K562 (cell line): Measurements from ENCODE around the gene IGSF23. TPM values are rescaled to one million over a fixed set of nuclear protein-coding genes. Genes with fewer than 3 reads are reported as not detected.

Source experiments
- FOXM1 ChIP-seq, 2 experiments: fragments of 450-650 bp in 1 of 2; sonication (generic) in 1 of 2; formaldehyde crosslinking in 1 of 2; IDR thresholded peaks; 2 replicates each; pipeline versions ENCODE4 v1.6.1 to v1.9.0; 2017 to 2022; ENCODE audit warnings: low read depth in 2 of 2, mild to moderate bottlenecking in 2 of 2, missing genetic modification reagents in 1 of 2, moderate library complexity in 1 of 2
- FUS ChIP-seq: fragments of 200-400 bp; formaldehyde crosslinking; optimal IDR thresholded peaks from 2 replicates; pipeline ENCODE3; 2017; ENCODE audit warnings: low read depth, low read length
- KDM5B ChIP-seq: fragments of 200-600 bp; sonication (generic); IDR thresholded peaks from 2 replicates; pipeline ENCODE4 v1.6.1; 2012; ENCODE audit warnings: low read depth, mild to moderate bottlenecking, moderate library complexity, low read length, control low read depth, inconsistent platforms; ENCODE audit not compliant: insufficient replicate concordance
- KLF10 ChIP-seq: fragments of 250-450 bp; sonication (Bioruptor Pico); IDR thresholded peaks from 2 replicates; pipeline ENCODE4 v1.6.1; 2021; ENCODE audit warnings: matching md5 sums
- TAF15 ChIP-seq: fragments of 200-400 bp; formaldehyde crosslinking; IDR thresholded peaks from 2 replicates; pipeline ENCODE4 v1.6.1; 2017; ENCODE audit warnings: mild to moderate bottlenecking, low read depth, low read length, moderate library complexity
- TAF7 ChIP-seq: fragments of 450-650 bp; IDR thresholded peaks from 2 replicates; pipeline ENCODE4 v1.6.1; 2016; ENCODE audit warnings: missing genetic modification characterization, missing compliant biosample characterization
- TEAD4 ChIP-seq, 2 experiments: sonication (generic) in 1 of 2; formaldehyde crosslinking in 1 of 2; IDR thresholded peaks; 2 replicates each; pipeline versions ENCODE4 v1.6.1 to v1.8.0; 2012 to 2022; ENCODE audit warnings: borderline replicate concordance in 1 of 2, inconsistent platforms in 1 of 2, low read length in 1 of 2, mild to moderate bottlenecking in 1 of 2, missing genetic modification reagents in 1 of 2
- ZNF561 ChIP-seq: fragments of 450-650 bp; formaldehyde crosslinking; conservative IDR thresholded peaks from 2 replicates; pipeline ENCODE4 v1.4.0; 2020; ENCODE audit warnings: mild to moderate bottlenecking, moderate library complexity
- polyA plus RNA-seq, 8 experiments: library from polyadenylated mRNA; depleted of rRNA in 4 of 8; stranded (reverse) in 5 of 8; unstranded in 3 of 8; fragments of >200 nt; fragmentation: Nextera tagmentation in 2 of 8; fragmentation: Illumina TruSeq in 1 of 8; extraction: Ambion mirVana in 2 of 8; extraction: Trizol in 1 of 8; gene quantifications; 2 replicates each; pipeline versions ENCODE4 v1.2.1 to v1.2.3, GENCODE V29; 2011 to 2014; ENCODE audit warnings: inconsistent platforms in 1 of 8, missing spikeins in 1 of 8
- total RNA-seq, 7 experiments: library from RNA; depleted of rRNA in 6 of 7; stranded (reverse); fragments of >200 nt in 6 of 7; fragmentation: Illumina TruSeq in 2 of 7; extraction: Trizol in 2 of 7; gene quantifications; 2 replicates each; pipeline versions ENCODE4 v1.2.1 to v1.2.3, GENCODE V29; 2011 to 2021; ENCODE audit warnings: low replicate concordance in 1 of 7
- TF ChIP-seq, protein P1 (sequence below): fragments of 250-450 bp; sonication (Bioruptor Pico); IDR thresholded peaks from 2 replicates; pipeline ENCODE4 v1.4.0; 2020
- TF ChIP-seq, protein P2 (sequence below): fragments of 450-650 bp; formaldehyde crosslinking; IDR thresholded peaks from 2 replicates; pipeline ENCODE4 v1.4.0; 2020; ENCODE audit warnings: mild to moderate bottlenecking, moderate library complexity
- TF ChIP-seq, protein P3 (sequence below), 3 experiments: fragments of 200-800 bp in 1 of 3; fragments of 250-450 bp in 1 of 3; fragments of 450-650 bp in 1 of 3; sonication (Bioruptor Pico) in 1 of 3; sonication (Bioruptor generic) in 1 of 3; formaldehyde crosslinking in 1 of 3; IDR thresholded peaks; 2 replicates each; pipeline versions ENCODE4 v1.6.1 to v1.8.0; 2016 to 2022; ENCODE audit warnings: mild to moderate bottlenecking in 2 of 3, missing genetic modification characterization in 2 of 3, missing compliant biosample characterization in 1 of 3, moderate library complexity in 1 of 3
- TF ChIP-seq, protein P4 (sequence below), 2 experiments: fragments of 250-450 bp in 1 of 2; fragments of 450-650 bp in 1 of 2; sonication (Bioruptor Pico) in 1 of 2; IDR thresholded peaks; 2 replicates each; pipeline versions ENCODE4 v1.6.1 to v1.8.0; 2016 to 2021; ENCODE audit warnings: mild to moderate bottlenecking in 2 of 2, moderate library complexity in 2 of 2, missing compliant biosample characterization in 1 of 2, missing genetic modification characterization in 1 of 2

IGSF23 gene
- total and polyA plus RNA-seq, 9 of the 15 experiments (the other 6 are each of a cell fraction or from before 2014, with no cell fraction given), result not detected

DNA sequence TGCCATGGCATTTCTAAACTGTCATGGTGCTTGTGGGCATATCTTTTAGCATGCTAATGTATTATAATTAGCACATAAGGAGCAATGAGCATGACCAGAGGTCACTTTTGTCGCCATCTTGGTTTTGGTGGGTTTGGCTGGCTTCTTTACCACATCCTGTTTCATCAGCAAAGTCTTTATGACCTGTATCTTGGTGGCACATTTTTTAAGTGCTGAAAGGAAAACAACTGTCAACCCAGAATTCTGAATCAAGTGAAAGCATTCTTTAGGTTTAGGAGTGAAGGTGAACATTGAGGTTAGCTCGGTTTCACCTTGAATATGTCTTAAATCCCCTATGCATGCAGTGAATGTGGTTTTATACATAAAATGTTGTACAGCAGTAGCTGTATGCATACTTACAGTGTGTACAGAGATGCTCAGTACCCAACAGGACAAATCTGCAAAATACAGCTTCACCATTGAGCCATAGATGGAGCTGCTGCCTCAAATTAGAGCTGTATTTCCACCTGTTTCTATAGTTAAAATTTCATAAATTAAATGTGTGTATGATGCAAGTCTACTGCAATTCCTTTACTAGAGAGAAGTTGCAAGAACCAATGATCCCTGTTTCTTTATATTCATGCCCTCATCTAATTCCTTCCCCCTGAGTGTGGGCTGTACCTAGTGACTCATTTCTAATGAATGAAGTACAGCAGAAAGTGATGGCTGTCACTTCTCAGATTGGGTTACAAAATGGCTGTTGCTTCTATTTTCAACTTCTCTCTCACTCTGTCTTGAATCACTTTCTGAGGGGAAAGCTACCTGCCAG is 25.2 kb upstream of the IGSF23 start (continued):
- TF ChIP-seq FOXM1 (IDR thresholded peaks at IDR 0.05; ENCODE audit: low read depth), result 0 out of 2 replicates have a peak, but pooled peaks have one; percentile 10
- no peak for TF ChIP-seq FOXM1 (CRISPR knock-in tag; IDR thresholded peaks at IDR 0.05; ENCODE audit: low read depth)
- peak; percentile 32 for TF ChIP-seq KDM5B
- TF ChIP-seq ZNF561 (CRISPR knock-in tag), result peak; percentile 53; the same call in 1 of the 2 replicates
- TF ChIP-seq, protein P1, sequence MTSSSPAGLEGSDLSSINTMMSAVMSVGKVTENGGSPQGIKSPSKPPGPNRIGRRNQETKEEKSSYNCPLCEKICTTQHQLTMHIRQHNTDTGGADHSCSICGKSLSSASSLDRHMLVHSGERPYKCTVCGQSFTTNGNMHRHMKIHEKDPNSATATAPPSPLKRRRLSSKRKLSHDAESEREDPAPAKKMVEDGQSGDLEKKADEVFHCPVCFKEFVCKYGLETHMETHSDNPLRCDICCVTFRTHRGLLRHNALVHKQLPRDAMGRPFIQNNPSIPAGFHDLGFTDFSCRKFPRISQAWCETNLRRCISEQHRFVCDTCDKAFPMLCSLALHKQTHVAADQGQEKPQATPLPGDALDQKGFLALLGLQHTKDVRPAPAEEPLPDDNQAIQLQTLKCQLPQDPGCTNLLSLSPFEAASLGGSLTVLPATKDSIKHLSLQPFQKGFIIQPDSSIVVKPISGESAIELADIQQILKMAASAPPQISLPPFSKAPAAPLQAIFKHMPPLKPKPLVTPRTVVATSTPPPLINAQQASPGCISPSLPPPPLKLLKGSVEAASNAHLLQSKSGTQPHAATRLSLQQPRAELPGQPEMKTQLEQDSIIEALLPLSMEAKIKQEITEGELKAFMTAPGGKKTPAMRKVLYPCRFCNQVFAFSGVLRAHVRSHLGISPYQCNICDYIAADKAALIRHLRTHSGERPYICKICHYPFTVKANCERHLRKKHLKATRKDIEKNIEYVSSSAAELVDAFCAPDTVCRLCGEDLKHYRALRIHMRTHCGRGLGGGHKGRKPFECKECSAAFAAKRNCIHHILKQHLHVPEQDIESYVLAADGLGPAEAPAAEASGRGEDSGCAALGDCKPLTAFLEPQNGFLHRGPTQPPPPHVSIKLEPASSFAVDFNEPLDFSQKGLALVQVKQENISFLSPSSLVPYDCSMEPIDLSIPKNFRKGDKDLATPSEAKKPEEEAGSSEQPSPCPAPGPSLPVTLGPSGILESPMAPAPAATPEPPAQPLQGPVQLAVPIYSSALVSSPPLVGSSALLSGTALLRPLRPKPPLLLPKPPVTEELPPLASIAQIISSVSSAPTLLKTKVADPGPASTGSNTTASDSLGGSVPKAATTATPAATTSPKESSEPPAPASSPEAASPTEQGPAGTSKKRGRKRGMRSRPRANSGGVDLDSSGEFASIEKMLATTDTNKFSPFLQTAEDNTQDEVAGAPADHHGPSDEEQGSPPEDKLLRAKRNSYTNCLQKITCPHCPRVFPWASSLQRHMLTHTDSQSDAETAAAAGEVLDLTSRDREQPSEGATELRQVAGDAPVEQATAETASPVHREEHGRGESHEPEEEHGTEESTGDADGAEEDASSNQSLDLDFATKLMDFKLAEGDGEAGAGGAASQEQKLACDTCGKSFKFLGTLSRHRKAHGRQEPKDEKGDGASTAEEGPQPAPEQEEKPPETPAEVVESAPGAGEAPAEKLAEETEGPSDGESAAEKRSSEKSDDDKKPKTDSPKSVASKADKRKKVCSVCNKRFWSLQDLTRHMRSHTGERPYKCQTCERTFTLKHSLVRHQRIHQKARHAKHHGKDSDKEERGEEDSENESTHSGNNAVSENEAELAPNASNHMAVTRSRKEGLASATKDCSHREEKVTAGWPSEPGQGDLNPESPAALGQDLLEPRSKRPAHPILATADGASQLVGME (CRISPR knock-in tag), result 0 out of 2 replicates have a peak, but pooled peaks have one; percentile 50
- TF ChIP-seq KLF10 (CRISPR knock-in tag), result no peak
- TF ChIP-seq TEAD4 (IDR thresholded peaks at IDR 0.05; ENCODE audit: low read length), result peak; percentile 53; the same call in 1 of the 2 replicates
- no peak for TF ChIP-seq TEAD4 (CRISPR knock-in tag; IDR thresholded peaks at IDR 0.05; ENCODE audit: borderline replicate concordance)
- TF ChIP-seq TAF7 (tag), result peak; percentile 38; the same call in 1 of the 2 replicates
- TF ChIP-seq, protein P2, sequence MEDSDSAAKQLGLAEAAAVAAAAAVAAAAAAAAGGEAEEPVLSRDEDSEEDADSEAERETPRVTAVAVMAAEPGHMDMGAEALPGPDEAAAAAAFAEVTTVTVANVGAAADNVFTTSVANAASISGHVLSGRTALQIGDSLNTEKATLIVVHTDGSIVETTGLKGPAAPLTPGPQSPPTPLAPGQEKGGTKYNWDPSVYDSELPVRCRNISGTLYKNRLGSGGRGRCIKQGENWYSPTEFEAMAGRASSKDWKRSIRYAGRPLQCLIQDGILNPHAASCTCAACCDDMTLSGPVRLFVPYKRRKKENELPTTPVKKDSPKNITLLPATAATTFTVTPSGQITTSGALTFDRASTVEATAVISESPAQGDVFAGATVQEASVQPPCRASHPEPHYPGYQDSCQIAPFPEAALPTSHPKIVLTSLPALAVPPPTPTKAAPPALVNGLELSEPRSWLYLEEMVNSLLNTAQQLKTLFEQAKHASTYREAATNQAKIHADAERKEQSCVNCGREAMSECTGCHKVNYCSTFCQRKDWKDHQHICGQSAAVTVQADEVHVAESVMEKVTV (CRISPR knock-in tag), result peak; percentile 61
- no peak for TF ChIP-seq TAF15
- TF ChIP-seq, protein P3, sequence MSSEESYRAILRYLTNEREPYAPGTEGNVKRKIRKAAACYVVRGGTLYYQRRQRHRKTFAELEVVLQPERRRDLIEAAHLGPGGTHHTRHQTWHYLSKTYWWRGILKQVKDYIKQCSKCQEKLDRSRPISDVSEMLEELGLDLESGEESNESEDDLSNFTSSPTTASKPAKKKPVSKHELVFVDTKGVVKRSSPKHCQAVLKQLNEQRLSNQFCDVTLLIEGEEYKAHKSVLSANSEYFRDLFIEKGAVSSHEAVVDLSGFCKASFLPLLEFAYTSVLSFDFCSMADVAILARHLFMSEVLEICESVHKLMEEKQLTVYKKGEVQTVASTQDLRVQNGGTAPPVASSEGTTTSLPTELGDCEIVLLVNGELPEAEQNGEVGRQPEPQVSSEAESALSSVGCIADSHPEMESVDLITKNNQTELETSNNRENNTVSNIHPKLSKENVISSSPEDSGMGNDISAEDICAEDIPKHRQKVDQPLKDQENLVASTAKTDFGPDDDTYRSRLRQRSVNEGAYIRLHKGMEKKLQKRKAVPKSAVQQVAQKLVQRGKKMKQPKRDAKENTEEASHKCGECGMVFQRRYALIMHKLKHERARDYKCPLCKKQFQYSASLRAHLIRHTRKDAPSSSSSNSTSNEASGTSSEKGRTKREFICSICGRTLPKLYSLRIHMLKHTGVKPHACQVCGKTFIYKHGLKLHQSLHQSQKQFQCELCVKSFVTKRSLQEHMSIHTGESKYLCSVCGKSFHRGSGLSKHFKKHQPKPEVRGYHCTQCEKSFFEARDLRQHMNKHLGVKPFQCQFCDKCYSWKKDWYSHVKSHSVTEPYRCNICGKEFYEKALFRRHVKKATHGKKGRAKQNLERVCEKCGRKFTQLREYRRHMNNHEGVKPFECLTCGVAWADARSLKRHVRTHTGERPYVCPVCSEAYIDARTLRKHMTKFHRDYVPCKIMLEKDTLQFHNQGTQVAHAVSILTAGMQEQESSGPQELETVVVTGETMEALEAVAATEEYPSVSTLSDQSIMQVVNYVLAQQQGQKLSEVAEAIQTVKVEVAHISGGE (CRISPR knock-in tag; IDR thresholded peaks at IDR 0.05), result peak in 1 of 3 experiments; percentile 44; a peak in 1 of 6 replicates
- TF ChIP-seq FUS, result no peak
- TF ChIP-seq, protein P4, sequence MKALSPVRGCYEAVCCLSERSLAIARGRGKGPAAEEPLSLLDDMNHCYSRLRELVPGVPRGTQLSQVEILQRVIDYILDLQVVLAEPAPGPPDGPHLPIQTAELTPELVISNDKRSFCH (CRISPR knock-in tag; IDR thresholded peaks at IDR 0.05), result no peak
- TF ChIP-seq, protein P4 (tag; IDR thresholded peaks at IDR 0.05), result peak; percentile 26; the same call in 1 of the 2 replicates
